Epithelial cell of proximal tubule (primary cell): ENCODE data around the gene CACNA1E. TPM values are rescaled to one million over a fixed set of nuclear protein-coding genes. Genes with fewer than 3 reads are reported as not detected.

Experiments
- DNase-seq: peaks from one replicate; pipeline ENCODE4 v3.0.0-alpha.2; 2011; ENCODE audit warnings: low read depth
- H3K4me3 ChIP-seq: 2 replicates; pipeline ENCODE4 v1.5.1; 2011; ENCODE audit warnings: low read depth, mild to moderate bottlenecking, low read length
- CTCF ChIP-seq: conservative IDR thresholded peaks from 2 replicates; pipeline ENCODE4 v1.5.1; 2012; ENCODE audit warnings: low read depth, mild to moderate bottlenecking, low read length
- total RNA-seq: library from RNA; depleted of rRNA; stranded (reverse); fragments of >200 nt; gene quantifications from 2 replicates; pipeline ENCODE4 v1.2.3, GENCODE V29; 2015

The CACNA1E gene
- total RNA-seq, 1 donor from 2014 or later, result 0.06 TPM

GRCh38 chr1:181661569-181661968, 178.3 kb downstream of the CACNA1E start:
- TF ChIP-seq CTCF, result no peak
- no peak overlapping the region for H3K4me3 ChIP-seq
- DNase-seq, result no peak

- no peak for DNase-seq
- no peak overlapping the region for H3K4me3 ChIP-seq
- TF ChIP-seq CTCF, result no peak
Measured at GRCh38 chr1:181662606-181663005, 179.3 kb downstream of the CACNA1E start.

GRCh38 chr1:181664543-181664942, 181.2 kb downstream of the CACNA1E start:
- no peak for DNase-seq
- H3K4me3 ChIP-seq, result no peak overlapping the region
- TF ChIP-seq CTCF, result no peak

- no peak for DNase-seq
- H3K4me3 ChIP-seq, result no peak overlapping the region
- no peak for TF ChIP-seq CTCF
Measured at GRCh38 chr1:181669246-181669645, 185.9 kb downstream of the CACNA1E start.

GRCh38 chr1:181674617-181675016, 191.3 kb downstream of the CACNA1E start:
- DNase-seq, result no peak
- peak; percentile 6 for TF ChIP-seq CTCF
- H3K4me3 ChIP-seq, result no peak overlapping the region

GRCh38 chr1:181675091-181675917, 192.0 kb downstream of the CACNA1E start:
- no peak for TF ChIP-seq CTCF

GRCh38 chr1:181675918-181676190, 192.5 kb downstream of the CACNA1E start:
- no peak overlapping the region for H3K4me3 ChIP-seq
- no peak for DNase-seq
- TF ChIP-seq CTCF, result no peak

More at GRCh38 chr1:181675091-181675917, 192.0 kb downstream of the CACNA1E start:
- no peak overlapping the region for H3K4me3 ChIP-seq
- DNase-seq, result no peak
